COLO668 (cell line): ENCODE data around the gene JAM3.

Experiments used
- DNase-seq: peaks from one replicate; lab custom pipeline; 2025; ENCODE audit not compliant: unreplicated experiment; lab: John Stamatoyannopoulos, UW

JAM3 gene

DNA sequence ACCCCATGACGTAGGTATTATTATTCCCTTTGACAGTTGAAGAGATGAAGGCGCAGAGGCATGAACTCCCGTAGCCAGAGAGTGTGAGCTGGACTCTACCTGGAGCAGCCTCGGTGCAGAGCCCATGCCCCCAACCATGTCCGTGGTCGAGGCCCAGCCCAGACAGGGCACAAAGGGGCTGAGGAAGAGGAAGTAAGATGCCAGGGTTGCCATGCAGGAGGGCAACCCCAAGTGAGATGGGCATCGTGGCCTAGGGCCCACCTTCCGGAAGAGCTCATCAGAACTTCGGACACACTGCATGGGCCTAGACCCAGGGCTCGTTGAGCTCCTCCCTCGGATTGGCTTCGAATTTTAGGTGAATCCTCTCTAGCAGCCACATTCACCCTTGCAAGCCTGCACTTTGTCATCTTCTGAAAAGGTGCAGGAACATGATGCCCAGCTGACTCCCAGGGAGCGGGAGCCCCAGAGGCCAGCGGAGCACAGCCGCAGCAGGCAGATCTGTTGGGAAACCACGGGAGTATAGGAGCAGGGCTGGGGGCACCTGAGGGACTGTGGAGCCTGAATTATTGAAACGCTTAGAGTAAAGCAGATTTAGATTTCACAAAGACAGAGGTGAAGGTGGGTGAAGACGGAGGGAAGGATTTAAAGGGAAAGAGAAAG is 29.0 kb upstream of the JAM3 start:
- no peak for DNase-seq

DNA sequence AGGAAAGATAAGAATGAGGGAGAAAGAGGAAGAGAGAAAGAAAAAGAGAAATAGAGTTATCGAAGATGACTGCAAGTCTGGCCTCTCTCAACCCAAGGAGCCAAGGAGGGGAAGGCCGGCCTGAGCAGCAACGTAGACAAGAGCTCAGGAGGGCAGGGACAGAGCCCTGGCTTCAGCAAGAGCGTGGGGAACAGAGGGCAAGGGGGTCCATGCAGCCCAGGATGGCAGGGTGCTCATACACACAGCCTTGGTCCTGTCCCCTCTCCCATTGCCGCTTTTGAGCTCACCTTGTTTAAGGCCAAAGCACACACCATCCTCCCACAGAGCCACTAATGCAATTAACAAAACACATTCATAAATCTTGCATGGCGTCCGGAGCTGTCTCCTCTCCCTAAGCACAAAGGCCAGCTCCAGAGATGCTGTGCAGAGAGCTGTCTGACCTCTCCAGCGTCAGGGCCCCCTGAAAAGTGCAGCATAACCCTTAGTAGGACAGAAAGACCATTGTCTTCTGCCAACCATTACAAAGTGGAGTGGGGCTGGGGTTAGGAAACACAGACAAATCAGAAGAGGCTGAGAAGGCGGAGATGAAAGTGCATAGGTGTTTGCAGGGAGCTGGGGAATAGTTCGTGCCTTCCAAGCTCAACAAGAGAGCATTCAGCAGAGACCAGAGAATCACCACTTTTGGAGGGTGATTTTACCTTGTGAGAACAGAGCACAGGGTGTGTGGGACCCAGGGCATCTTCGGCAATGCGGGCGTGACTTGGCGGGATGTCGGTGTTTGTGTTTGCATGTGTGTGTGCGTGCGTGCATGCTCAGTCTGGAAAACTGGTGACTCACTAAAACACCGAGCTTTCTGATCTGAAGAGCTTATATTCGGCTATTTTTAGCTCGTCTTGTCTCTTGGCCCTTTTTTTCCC is 28.2 kb upstream of the JAM3 start:
- no peak for DNase-seq

DNA sequence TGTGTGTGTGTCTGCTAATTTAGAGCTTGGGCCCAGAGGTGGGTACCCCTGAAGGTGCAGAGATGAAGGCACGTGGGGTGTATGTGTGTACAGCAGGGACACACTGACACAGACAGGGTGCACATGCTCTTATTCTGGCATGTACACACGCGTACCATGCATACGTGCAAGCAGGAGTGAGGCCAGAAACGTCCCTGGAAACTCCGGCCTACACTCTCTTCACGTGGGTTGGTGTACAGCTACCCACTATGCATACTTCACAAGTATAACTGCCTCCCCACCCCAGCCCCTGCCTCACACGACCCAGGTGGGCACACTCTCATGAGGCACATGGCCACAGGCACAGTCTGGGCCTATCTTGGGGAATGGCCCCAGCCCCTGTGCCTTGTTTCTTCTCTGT is 27.5 kb upstream of the JAM3 start:
- DNase-seq, result no peak

DNA sequence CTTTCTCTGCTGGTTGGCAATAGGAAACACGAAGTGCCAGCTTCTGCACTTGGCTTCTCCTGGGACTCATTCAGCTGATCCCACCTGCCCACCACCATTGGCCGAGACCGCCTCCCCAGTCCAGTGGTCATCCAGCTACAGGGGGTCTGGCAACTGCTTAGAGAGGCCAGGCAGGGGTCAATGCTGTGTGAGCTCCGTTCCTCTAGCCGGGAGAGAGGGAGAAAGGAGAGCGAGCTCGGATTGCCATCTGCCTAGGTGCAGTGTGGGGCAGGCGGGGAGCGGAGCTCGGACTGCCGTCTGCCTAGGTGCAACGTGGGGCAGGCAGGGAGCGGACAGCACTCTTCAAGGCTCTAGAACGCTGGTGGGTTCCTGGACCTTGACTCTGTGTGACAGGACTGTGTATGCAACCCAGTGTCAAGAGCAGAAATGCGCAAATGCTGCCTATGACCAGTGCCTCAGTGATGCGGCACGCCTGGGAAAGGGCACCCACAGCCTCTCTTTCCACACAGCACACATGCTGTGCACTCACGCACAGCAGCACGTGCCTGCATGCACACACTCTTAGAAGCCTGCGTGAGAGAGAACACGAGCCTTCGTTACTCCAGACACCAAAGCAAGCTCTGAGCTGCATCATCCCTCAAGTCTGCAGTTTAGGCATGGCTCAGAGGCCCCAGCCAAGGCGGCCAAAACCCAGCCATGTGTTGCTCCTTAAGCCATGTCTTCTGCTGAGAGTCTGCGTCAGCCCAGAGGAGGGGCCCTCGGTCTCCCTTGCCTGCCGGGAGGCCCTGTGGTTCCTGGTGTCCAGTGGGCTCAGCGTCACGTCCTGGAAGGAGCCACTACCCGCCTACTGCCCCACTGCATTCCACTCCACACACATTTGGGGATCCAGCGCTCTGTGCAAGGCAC is 26.8 kb upstream of the JAM3 start:
- DNase-seq, result no peak

DNA sequence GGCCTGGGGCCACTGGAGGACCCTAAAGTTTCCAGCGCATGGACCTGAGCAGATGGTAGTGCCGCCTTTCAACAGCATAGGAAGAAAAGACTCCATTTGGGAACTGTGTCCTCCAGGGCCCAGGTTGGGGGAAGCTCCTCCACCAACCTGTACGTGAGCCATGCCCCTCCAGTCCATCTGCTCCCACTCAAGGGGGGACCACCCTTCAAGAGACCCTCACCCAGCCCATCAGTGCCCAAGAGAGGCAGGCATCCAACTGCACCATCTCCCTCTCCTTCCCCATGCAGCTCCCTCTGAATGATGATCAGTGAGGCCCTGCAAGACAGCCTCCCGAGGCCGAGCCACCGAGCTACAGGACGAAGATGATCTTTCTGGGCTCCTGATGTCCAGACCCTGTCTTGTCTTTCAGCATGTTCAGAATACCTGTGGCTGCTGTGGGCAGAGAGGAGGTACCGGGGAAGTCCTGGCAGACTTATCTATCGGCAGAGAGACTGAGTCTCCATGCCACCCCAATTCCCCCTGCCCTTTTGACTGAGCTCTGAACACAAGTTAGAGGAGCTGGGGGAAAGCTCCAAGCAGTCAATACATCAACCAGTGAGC is 25.0 kb upstream of the JAM3 start:
- DNase-seq, result no peak

DNA sequence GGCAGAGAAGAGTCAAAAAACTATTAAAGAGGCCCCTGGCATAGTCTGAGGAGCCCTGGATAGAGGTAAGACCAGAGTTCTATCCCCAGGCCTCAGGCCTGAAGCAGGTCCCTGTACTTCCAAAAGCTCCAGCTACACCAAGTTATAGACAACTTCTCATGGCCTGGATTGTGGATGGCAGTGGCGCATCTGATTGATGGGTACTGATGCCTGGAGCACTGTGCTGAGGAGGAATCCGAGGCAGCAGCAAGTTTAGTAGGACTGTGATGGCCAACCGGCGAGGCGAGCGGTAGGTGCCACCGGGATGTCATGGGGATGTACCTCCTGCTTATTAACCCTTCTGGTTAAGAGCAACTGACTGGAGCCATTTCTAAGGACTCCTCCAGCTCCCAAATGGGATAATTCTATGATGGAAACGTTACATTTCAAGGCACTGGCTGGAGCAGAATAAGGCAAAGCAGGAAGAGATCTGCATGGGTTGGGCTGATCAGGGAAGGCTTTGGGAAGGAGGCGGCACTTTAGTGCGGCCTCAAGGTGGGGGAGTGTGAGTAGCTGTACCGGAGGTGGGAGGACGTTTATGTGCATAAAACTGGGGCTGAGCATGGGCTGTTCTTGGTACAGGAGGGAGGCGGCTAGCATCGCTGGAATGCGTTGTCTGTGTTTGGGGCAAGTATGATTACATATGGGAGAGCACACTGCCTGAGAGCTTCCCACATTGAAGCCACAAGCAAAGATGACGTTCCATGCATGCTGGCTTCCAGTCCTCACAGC is 24.2 kb upstream of the JAM3 start:
- no peak for DNase-seq

DNA sequence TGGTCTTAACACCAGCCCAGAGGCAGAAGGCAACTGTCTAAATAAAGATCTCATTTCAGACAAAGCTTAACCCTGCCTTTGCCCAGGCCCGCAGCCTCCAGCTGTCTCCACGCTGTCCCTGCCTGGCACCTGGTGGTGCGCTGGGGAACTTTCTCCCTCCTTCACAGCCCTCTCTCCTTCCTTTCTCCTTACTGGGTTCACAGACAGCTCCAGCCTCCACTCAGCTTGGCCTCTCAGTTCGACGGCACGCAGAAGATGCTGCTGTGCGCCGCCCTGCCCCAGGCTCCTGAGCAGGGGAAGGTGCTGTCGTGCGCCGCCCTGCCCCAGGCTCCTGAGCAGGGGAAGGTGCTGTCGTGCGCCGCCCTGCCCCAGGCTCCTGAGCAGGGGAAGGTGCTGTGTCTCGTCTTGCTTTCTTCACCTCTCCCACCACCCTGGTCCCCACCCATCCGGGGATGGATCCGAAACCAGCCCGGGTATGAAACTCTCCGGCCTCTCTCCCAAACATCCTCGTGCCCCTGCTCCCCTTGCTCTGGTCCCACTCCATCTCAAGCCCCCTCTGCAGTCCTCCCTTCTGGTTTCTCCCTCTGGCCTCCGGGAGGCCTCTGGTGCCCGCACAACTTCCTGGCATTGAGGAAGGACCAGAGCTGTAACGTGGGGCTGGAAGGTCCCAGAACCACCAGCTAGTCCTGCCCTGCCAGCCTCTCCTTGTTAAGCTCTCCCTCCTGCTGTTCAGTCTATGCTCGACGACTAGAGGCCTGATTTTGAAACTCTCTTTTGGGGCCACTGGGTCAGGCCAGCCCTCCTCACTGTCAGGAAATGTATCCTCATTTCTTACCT is 22.9 kb upstream of the JAM3 start:
- DNase-seq, result peak; percentile 55

DNA sequence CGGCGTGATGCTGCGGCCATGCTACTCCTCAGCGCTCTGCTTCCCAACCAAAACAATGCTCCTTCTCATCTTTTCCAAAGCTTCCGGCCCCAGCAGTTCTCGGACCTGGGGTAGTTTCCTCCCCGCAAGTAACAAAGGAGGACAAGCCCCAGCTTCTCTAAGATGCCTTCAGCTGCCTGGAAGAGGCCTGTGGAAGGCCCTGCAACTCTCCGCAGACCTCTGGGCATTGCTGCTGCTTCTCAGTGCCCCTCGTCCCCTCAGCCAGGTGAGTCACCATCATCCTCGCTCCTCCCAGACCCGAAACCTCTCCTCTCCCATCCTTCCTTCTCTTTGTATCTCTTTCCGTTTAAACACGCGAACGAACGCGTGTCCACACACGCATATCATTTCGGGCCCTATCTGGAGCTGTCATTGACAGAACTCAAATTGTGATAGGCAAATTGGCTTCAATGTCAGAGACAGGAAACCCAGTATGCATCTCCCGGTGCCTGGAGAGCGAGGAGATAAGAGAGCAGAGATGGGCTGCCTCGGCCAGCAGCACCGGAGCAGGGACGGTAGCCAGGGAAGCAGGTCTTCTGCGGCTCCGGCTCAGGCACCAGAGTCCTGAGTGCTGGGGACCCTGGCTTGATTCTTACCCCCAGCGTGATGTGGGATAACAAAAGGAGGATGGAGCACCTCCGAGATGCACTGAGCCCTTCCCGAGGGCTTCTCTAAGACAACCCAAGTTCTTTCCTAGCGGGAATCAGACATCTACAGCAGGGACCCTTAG is 22.0 kb upstream of the JAM3 start:
- DNase-seq, result no peak

DNA sequence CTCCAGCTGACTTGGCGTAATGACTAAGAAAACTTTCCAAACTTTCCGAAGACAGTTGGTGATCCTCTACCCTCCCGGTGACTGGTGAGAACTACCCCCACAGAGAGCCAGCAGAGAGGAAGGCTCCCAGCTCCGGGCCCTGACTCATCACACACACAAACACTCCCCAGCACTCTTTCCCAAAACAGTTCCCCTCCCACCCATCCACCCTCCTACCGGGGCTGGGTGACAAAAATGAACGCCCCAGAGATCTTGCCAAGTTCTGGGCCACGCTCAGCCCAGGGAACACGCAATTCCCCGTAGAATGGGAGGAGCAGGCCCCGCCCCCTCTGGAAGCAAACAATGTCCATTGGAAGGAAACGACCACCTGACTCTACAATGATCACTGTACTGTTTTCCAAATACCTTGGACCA is 21.3 kb upstream of the JAM3 start:
- DNase-seq, result no peak

DNA sequence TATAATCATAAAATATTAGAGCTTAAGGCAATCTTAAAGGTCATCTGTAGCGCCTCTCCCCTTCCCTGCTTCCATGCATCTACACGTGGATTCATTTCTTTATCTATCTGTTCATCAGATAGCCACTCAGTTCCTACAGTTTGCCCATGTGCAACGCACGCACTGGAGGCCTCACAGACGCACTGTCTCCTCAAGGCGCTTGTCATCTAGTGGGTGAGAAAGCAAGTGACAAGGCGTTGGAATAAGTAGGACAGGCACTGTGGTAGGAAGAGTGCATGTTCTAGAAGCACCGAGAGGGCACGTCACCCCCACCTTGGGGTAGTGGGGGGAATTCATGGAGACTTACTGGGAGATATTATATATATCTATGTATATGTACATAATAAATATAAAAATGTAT is 20.8 kb upstream of the JAM3 start:
- no peak for DNase-seq

DNA sequence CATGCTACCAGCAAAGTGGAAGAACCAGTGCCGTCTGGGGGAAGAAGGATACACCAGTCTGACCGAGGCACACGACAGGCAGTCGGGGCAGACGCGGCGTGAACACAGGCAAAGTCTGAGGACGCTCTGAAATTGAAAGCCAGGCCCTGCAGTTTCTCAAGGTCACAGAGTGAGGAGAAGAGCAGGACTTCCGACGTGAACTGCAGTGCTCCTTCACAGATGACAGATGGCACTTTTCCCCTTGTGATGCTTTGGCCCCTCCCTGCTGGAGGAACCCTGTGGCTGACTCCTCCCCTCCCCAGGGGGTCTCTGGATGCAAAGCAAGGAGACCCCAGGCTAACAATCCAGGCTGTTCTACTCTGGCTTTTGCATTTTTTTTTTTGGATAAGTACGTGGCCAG is 19.6 kb upstream of the JAM3 start:
- DNase-seq, result no peak

DNA sequence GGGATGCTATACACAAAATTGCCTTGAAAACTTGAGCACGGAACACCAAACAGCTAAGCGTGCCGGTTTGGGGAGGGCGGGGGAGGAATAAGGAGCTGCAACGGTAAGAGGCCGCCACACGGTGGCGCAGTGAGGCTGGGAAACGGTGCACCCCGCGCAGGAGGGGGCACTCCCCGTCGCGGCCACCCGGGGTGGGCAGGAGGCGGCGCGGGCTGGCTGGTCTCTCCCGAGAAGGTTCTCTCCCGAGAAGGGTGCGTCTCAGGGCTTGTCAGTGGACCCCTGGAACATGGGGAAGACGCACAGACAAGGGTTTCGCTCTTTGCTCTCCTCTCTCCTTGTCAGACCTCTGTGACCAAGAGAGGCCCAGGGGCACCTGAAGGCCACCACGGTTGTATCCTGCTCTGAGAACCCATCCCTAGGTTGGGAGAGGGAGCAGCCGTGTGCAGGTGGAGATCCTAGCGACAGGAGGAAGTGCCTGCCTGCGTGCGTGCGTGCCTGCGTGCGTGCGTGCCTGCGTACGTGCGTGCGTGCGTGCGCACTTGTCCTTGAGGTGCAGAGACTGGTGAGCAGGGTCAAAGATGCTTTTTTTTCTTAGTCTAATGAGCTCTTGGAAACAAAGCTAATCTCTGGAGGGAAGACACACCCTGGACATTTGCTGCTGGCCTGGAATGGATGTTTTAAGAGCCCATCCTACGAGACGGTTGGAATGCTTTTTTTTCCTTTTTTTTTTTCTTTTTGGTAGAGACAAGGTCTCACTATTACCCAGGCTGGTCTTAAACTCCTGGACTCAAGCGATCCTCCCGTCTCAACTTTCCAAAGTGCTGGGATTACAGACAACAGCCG is 18.1 kb upstream of the JAM3 start:
- peak; percentile 75 for DNase-seq

DNA sequence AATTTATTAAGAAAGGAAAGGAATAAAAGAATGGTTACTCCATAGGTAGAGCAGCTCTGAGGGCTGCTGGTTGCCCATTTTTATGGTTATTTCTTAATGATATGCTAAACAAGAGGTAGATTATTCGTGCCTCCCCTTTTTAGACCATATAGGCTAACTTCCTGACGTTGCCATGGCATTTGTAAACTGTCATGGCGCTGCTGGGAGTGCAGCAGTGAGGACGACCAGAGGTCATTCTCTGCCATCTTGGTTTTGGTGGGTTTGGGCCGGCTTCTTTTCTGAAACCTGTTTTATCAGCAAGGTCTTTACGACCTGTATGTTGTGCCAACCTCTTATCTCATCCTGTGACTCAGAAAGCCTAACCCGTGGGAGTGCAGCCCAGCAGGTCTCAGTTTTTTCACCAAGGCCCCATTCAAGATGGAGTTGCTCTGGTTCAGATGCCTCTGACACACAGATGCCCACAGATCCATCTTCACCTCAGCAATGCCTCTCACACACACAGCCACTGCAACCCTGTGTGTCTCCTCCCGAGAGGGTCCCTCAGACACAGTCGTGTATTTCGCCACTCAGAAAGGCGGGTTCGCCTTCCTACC is 16.4 kb upstream of the JAM3 start:
- no peak for DNase-seq

DNA sequence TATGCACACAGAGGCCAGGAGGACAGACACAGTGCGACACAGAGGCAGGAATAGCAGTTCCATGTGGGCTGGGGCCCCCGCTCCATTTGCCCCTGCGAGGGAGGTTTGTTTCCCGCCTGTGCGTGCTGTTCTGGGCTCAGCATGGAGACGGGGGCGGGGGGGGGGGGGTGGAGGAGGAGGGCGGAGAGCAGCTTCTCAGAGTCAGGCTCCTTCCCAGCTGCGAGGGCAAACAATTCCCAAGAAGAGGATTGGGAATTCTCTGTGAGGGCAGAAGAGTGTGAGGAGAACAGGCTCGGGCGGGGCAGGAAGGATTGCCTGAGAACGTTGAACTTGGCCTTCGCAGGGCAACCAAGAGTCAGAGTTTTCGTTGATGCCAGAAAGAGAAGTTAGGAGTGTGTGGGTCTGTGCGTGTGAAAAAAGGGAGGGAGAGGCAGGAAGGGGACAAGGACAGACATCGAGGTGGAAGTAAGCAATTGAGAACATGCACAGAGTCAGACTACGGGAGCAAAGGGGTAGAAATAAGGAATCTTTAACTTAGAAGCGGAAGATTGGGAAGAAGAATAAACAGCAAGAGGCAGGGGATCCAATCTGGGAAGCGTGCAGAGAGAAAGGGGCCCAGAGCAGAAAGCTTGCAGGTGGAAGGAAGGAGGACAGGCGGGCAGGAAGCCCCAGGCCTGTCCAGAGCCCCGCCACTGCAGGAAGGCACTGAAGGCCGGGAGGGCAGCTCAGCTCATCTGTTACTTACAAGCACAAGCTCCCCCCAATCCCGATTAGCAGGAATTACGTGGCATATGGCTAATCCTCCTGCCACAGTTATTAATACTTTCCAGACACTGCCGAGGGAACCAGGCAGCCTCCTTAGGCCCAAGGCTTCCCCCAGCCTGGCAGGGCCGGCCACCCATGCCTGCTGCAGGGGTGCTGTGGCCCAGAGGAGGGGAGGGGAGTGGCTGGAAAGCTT is 15.6 kb upstream of the JAM3 start:
- DNase-seq, result no peak

DNA sequence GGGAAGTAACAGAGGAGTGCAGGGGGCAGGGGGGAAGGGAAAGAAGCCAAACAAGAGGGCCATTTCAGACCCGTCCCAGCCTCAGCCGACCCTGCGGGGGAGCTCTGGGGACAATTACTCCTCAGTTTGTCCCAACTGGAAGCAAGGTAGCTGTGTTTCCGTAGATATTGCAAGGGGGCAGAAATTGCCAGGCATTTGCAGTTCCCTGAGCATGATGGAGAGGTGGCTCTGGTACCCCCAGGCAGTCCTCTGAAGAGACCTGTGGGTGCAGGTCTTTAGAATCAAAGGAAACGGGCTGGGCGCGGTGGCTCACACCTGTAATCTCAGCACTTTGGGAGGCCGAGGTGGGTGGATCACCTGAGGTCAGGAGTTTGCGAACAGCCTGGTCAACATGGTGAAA is 13.8 kb upstream of the JAM3 start:
- no peak for DNase-seq

DNA sequence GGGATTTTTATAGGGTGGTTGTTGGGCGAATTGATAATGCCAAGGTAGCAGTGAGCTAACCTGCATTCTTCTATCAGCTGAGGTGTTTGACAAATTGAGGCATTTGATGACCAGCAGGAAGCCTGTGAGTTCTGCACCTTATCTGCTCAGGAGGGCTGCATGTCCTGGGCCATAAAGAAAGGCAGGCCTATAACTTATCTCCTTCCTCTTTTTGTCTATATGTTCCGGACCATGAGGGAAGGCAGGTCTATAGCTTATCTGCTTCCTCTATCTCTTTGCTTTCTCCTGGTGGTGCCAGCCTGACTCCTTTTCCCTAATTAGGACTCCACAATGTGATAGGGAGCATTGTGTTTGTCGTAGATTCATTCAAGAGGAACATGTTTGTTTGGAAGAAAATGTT is 8.6 kb upstream of the JAM3 start:
- DNase-seq, result no peak
